ENCODE data around the gene TUBA3D.
"Not testable (repeated sequence)": the region's sequence is repeated elsewhere in the genome, so short reads cannot be mapped to it uniquely, and the experiment has no call there.

- TF ChIP-seq CTCF (IDR thresholded peaks at IDR 0.05; ENCODE audit: insufficient read depth, low read depth, low read length); EZH2 (IDR thresholded peaks at IDR 0.05; ENCODE audit: insufficient read depth, low read length): not testable (repeated sequence)
These were observed 51.4 kb downstream of the TUBA3D start, which contains the start of gene CCDC74A for GRCh38 chr2:131527131-131528001.
